WTC11 (cell line): ENCODE data around the gene MICA. TPM values are rescaled to one million over a fixed set of nuclear protein-coding genes. Genes with fewer than 3 reads are reported as not detected.
A peak's percentile ranks its signal among the peaks of the same experiment; 100 is the strongest.

Experiments used
- ATAC-seq: fragments of 200-7000 bp; cut with Tn5 transposase; 2 replicates; pipeline ENCODE4 v1.10.0; 2021; ENCODE audit warnings: mild to moderate bottlenecking, moderate library complexity
- CTCF ChIA-PET: fragments of 300-600 bp; sonication (Branson Sonifier 250); formaldehyde crosslinking; loops from one replicate; lab custom pipeline; 2021; ENCODE audit warnings: antibody characterized with exemption; lab: Charles Lee
- POLR2A ChIA-PET: fragments of 350-600 bp; sonication (Branson Sonifier 250); formaldehyde crosslinking; loops from one replicate; lab custom pipeline; 2021; ENCODE audit warnings: antibody characterized with exemption; lab: Charles Lee
- DNase-seq: peaks from one replicate; pipeline ENCODE4 v3.0.0; 2021; ENCODE audit warnings: low spot score
- H3K27ac Mint-ChIP-seq: 2 replicates; pipeline ENCODE4 v1.8.0; 2021; ENCODE audit warnings: mixed read lengths
- H3K27me3 Mint-ChIP-seq: 2 replicates; pipeline ENCODE4 v1.8.0; 2021; ENCODE audit warnings: low read depth, mild to moderate bottlenecking, moderate library complexity, mixed read lengths
- H3K36me3 Mint-ChIP-seq: 2 replicates; pipeline ENCODE4 v1.8.0; 2021; ENCODE audit warnings: mixed read lengths
- H3K4me1 Mint-ChIP-seq: 2 replicates; pipeline ENCODE4 v1.8.0; 2022; ENCODE audit warnings: mixed read lengths
- H3K4me3 Mint-ChIP-seq: 2 replicates; pipeline ENCODE4 v1.8.0; 2021; ENCODE audit warnings: mild to moderate bottlenecking, moderate library complexity, mixed read lengths
- H3K9me3 Mint-ChIP-seq: 2 replicates; pipeline ENCODE4 v1.8.0; 2021; ENCODE audit warnings: mixed read lengths
- FOXJ3 ChIP-seq: sonication (generic); formaldehyde crosslinking; IDR thresholded peaks from 2 replicates; pipeline ENCODE4 v1.9.0; 2021; ENCODE audit warnings: missing genetic modification reagents, mild to moderate bottlenecking, borderline replicate concordance
- FOXP1 ChIP-seq: sonication (generic); formaldehyde crosslinking; IDR thresholded peaks from 2 replicates; pipeline ENCODE4 v1.8.0; 2022; ENCODE audit warnings: missing genetic modification reagents, mild to moderate bottlenecking, moderate library complexity, borderline replicate concordance
- NFYB ChIP-seq: sonication (generic); formaldehyde crosslinking; conservative IDR thresholded peaks from 2 replicates; pipeline ENCODE4 v1.8.0; 2022; ENCODE audit warnings: low read depth, missing genetic modification reagents
- SMAD4 ChIP-seq: sonication (generic); formaldehyde crosslinking; IDR thresholded peaks from 2 replicates; pipeline ENCODE4 v1.8.0; 2022; ENCODE audit warnings: mild to moderate bottlenecking, missing genetic modification reagents
- ZNF423 ChIP-seq: fragments of 250-450 bp; sonication (Bioruptor Pico); IDR thresholded peaks from 2 replicates; pipeline ENCODE4 v2.1.2; 2022; ENCODE audit warnings: mild to moderate bottlenecking, moderate library complexity
- ZNF671 ChIP-seq: fragments of 250-450 bp; sonication (Bioruptor Pico); IDR thresholded peaks from 2 replicates; pipeline ENCODE4 v1.8.0; 2021; ENCODE audit warnings: mild to moderate bottlenecking
- total RNA-seq: library from RNA; stranded (reverse); gene quantifications from 3 replicates; pipeline ENCODE4 v1.2.3, GENCODE V29; 2021
- TF ChIP-seq, protein P1 (sequence below): sonication (generic); formaldehyde crosslinking; IDR thresholded peaks from 2 replicates; pipeline ENCODE4 v1.8.1; 2023; ENCODE audit warnings: mild to moderate bottlenecking, missing genetic modification reagents, moderate library complexity
- TF ChIP-seq, protein P2 (sequence below): fragments of 250-450 bp; sonication (Bioruptor Pico); IDR thresholded peaks from 2 replicates; pipeline ENCODE4 v1.9.0; 2021; ENCODE audit warnings: mild to moderate bottlenecking
- TF ChIP-seq, protein P3 (sequence below): sonication (generic); formaldehyde crosslinking; IDR thresholded peaks from 2 replicates; pipeline ENCODE4 v1.8.1; 2023; ENCODE audit warnings: mild to moderate bottlenecking, missing genetic modification reagents, borderline replicate concordance
- TF ChIP-seq, protein P4 (sequence below): sonication (generic); formaldehyde crosslinking; IDR thresholded peaks from 2 replicates; pipeline ENCODE4 v1.8.0; 2023; ENCODE audit warnings: missing genetic modification reagents
- TF ChIP-seq, protein P5 (sequence below): sonication (generic); formaldehyde crosslinking; IDR thresholded peaks from 2 replicates; pipeline ENCODE4 v1.8.1; 2023; ENCODE audit warnings: mild to moderate bottlenecking, missing genetic modification reagents, moderate library complexity
- TF ChIP-seq, protein P6 (sequence below): sonication (generic); formaldehyde crosslinking; IDR thresholded peaks from 2 replicates; pipeline ENCODE4 v1.8.1; 2022; ENCODE audit warnings: low read depth, mild to moderate bottlenecking, moderate library complexity, missing genetic modification reagents, borderline replicate concordance

The MICA gene
- total RNA-seq, 1 experiment from 2014 or later: 12.9 TPM

DNA sequence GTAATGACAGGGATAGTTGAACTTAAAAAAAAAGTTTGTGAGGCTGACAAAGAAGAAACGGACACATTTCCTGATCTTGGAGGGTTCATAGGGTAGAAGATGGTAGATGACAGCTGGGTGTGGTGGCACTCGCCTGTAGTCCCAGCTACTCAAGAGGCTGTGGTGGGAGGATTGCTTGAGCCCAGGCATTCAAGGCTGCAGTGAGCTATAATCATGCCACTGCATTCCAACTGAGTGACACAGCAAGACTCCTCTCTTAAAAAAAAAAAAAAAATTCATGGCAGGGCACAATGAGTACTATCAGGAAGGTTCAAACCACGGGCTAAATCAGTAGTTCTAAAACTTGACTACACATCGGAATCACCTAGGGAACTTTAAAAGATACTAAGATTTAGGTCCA lies 2.0 kb upstream of the MICA start (continued):
- TF ChIP-seq, protein P1, sequence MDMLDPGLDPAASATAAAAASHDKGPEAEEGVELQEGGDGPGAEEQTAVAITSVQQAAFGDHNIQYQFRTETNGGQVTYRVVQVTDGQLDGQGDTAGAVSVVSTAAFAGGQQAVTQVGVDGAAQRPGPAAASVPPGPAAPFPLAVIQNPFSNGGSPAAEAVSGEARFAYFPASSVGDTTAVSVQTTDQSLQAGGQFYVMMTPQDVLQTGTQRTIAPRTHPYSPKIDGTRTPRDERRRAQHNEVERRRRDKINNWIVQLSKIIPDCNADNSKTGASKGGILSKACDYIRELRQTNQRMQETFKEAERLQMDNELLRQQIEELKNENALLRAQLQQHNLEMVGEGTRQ (CRISPR knock-in tag): no peak
- TF ChIP-seq, protein P2, sequence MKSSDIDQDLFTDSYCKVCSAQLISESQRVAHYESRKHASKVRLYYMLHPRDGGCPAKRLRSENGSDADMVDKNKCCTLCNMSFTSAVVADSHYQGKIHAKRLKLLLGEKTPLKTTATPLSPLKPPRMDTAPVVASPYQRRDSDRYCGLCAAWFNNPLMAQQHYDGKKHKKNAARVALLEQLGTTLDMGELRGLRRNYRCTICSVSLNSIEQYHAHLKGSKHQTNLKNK (CRISPR knock-in tag): no peak
- TF ChIP-seq FOXP1 (CRISPR knock-in tag): no peak

DNA sequence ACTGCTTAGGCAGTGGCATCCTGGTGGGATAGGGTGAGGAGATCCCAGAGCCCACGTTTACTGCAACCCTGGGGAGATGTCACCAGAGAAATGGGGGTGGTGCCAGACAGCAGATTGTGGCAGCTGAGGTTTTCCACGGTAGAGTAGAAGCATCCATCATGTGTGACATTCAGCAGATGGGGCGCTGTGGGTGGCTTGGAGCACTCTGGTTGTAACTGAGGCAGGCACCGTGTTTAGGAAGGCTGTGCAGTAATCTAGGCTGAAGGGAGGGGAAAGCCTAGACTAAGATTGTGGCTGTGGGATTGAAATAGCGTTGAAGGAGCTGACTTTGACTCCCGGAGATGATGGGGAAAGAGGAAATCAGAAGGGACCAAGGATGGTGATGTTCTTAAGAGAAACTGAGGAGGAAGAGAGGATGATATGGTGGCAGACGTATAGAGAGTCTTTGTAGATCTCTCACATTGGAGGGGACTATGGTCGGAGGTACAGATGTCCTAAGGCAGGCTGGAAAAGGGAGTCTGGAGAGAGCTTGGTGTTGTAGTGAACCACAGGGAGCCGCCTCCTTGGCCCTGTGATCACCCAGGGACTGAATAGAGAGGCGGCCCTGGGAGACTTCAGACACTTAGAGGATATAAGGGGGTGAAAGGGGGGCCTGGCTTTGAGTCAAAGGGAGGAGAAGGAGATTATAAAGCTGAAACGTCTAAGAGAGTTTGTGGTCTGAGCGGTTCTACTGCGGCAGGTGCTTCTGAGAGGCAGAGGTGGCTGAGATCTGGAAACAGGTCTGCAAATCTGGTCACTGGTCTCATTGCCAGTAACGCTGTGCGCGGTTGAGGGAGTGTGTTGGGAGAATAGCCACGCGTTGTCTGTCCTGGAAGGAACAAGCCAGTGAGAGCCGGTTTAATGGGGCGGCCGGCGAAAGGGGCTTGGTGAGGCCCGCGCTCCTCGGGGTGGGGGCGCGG lies 792 bp upstream of the MICA start:
- DNase-seq: no peak
- ChIA-PET POLR2A (interaction anchor here (2.4 kb wide), 1 partner anchor 40 kb away, joined by 10 read pairs; no protein-coding TSS in a partner anchor), CTCF (interaction anchor here (0.6 to 7.6 kb wide), 4 partner anchors 36 to 95 kb away, joined by 3 to 181 read pairs (median 4); partner anchors contain the start of gene MICB)
- peaks cover 14% of the 10 kb centered on the region for H3K36me3 Mint-ChIP-seq
- no peak for TF ChIP-seq FOXJ3
- TF ChIP-seq, protein P2 (CRISPR knock-in tag): no peak
- TF ChIP-seq SMAD4 (CRISPR knock-in tag): no peak
- TF ChIP-seq, protein P3, sequence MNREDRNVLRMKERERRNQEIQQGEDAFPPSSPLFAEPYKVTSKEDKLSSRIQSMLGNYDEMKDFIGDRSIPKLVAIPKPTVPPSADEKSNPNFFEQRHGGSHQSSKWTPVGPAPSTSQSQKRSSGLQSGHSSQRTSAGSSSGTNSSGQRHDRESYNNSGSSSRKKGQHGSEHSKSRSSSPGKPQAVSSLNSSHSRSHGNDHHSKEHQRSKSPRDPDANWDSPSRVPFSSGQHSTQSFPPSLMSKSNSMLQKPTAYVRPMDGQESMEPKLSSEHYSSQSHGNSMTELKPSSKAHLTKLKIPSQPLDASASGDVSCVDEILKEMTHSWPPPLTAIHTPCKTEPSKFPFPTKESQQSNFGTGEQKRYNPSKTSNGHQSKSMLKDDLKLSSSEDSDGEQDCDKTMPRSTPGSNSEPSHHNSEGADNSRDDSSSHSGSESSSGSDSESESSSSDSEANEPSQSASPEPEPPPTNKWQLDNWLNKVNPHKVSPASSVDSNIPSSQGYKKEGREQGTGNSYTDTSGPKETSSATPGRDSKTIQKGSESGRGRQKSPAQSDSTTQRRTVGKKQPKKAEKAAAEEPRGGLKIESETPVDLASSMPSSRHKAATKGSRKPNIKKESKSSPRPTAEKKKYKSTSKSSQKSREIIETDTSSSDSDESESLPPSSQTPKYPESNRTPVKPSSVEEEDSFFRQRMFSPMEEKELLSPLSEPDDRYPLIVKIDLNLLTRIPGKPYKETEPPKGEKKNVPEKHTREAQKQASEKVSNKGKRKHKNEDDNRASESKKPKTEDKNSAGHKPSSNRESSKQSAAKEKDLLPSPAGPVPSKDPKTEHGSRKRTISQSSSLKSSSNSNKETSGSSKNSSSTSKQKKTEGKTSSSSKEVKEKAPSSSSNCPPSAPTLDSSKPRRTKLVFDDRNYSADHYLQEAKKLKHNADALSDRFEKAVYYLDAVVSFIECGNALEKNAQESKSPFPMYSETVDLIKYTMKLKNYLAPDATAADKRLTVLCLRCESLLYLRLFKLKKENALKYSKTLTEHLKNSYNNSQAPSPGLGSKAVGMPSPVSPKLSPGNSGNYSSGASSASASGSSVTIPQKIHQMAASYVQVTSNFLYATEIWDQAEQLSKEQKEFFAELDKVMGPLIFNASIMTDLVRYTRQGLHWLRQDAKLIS (CRISPR knock-in tag): no peak
- no peak for TF ChIP-seq NFYB
- no peak for TF ChIP-seq ZNF671 (CRISPR knock-in tag)
- TF ChIP-seq, protein P4, sequence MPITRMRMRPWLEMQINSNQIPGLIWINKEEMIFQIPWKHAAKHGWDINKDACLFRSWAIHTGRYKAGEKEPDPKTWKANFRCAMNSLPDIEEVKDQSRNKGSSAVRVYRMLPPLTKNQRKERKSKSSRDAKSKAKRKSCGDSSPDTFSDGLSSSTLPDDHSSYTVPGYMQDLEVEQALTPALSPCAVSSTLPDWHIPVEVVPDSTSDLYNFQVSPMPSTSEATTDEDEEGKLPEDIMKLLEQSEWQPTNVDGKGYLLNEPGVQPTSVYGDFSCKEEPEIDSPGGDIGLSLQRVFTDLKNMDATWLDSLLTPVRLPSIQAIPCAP (CRISPR knock-in tag): no peak
- no peak for TF ChIP-seq ZNF423 (CRISPR knock-in tag)
- TF ChIP-seq, protein P5, sequence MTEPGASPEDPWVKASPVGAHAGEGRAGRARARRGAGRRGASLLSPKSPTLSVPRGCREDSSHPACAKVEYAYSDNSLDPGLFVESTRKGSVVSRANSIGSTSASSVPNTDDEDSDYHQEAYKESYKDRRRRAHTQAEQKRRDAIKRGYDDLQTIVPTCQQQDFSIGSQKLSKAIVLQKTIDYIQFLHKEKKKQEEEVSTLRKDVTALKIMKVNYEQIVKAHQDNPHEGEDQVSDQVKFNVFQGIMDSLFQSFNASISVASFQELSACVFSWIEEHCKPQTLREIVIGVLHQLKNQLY (CRISPR knock-in tag): no peak
- TF ChIP-seq, protein P6, sequence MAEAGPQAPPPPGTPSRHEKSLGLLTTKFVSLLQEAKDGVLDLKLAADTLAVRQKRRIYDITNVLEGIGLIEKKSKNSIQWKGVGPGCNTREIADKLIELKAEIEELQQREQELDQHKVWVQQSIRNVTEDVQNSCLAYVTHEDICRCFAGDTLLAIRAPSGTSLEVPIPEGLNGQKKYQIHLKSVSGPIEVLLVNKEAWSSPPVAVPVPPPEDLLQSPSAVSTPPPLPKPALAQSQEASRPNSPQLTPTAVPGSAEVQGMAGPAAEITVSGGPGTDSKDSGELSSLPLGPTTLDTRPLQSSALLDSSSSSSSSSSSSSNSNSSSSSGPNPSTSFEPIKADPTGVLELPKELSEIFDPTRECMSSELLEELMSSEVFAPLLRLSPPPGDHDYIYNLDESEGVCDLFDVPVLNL (CRISPR knock-in tag): no peak
- TF ChIP-seq, all 79 proteins: peak for 0
- peak overlapping the region; percentile 98 for H3K4me3 Mint-ChIP-seq
- peaks cover 54% of the 10 kb centered on the region for H3K4me1 Mint-ChIP-seq
- H3K27me3 Mint-ChIP-seq: peaks cover 25% of the 10 kb centered on the region
- peaks cover 8% of the 10 kb centered on the region for H3K9me3 Mint-ChIP-seq
- peak; percentile 15 for ATAC-seq
- peak overlapping the region; percentile 96 for H3K27ac Mint-ChIP-seq
